K562 (cell line): ENCODE results near the gene LAIR1.

Source experiments
- CEBPB ChIP-seq: fragments of 450-650 bp; IDR thresholded peaks from 2 replicates; pipeline ENCODE4 v1.6.1; 2016; ENCODE audit warnings: missing genetic modification characterization, missing compliant biosample characterization
- CHD1 ChIP-seq: fragments of 200-600 bp; sonication (generic); IDR thresholded peaks from one replicate; pipeline ENCODE4 v1.6.1; 2012; ENCODE audit warnings: mild to moderate bottlenecking, moderate library complexity, low read length, inconsistent platforms
- E2F3 ChIP-seq: fragments of 250-450 bp; sonication (Bioruptor Pico); IDR thresholded peaks from 2 replicates; pipeline ENCODE4 v1.4.0; 2020; ENCODE audit warnings: mild to moderate bottlenecking
- FOXJ2 ChIP-seq: fragments of 200-800 bp; sonication (Bioruptor generic); IDR thresholded peaks from 2 replicates; pipeline ENCODE4 v1.6.1; 2016; ENCODE audit warnings: missing genetic modification characterization, missing compliant biosample characterization
- MAFG ChIP-seq: fragments of 450-650 bp; conservative IDR thresholded peaks from 2 replicates; pipeline ENCODE4 v1.6.1; 2016; ENCODE audit warnings: missing genetic modification characterization, missing compliant biosample characterization
- NFYB ChIP-seq: IDR thresholded peaks from 2 replicates; pipeline ENCODE4 v1.6.1; 2011; ENCODE audit warnings: mild to moderate bottlenecking, moderate library complexity; ENCODE audit not compliant: insufficient read length; ENCODE audit errors: extremely low read depth
- NR4A1 ChIP-seq, 2 experiments: fragments of 250-450 bp in 1 of 2; fragments of 450-650 bp in 1 of 2; sonication (Bioruptor Pico) in 1 of 2; IDR thresholded peaks; 2 replicates each; pipeline versions ENCODE4 v1.4.0 to v1.6.1; 2016 to 2020; ENCODE audit warnings: mild to moderate bottlenecking in 2 of 2, missing compliant biosample characterization in 1 of 2, missing genetic modification characterization in 1 of 2, moderate library complexity in 1 of 2
- XRCC4 ChIP-seq: IDR thresholded peaks from one replicate; pipeline ENCODE4 v1.6.1; 2011; ENCODE audit not compliant: insufficient read depth, insufficient read length; ENCODE audit errors: extremely low read depth
- ZC3H8 ChIP-seq: fragments of 450-650 bp; IDR thresholded peaks from 2 replicates; pipeline ENCODE4 v1.6.1; 2017
- ZNF282 ChIP-seq: sonication (generic); formaldehyde crosslinking; IDR thresholded peaks from 2 replicates; pipeline ENCODE4 v1.8.1; 2023; ENCODE audit warnings: missing genetic modification reagents
- TF ChIP-seq, protein P1 (sequence below), 3 experiments: IDR thresholded peaks in 2 of 3; conservative IDR thresholded peaks in 1 of 3; 2 replicates each; pipeline ENCODE4 v1.5.1; 2011 to 2012; ENCODE audit warnings: low read length in 3 of 3, mild to moderate bottlenecking in 3 of 3, control low read depth in 2 of 3, improper control_type of control experiment in 1 of 3, inconsistent platforms in 1 of 3, low read depth in 1 of 3, mixed read lengths in 1 of 3, moderate library complexity in 1 of 3; ENCODE audit not compliant: insufficient read depth in 2 of 3
- TF ChIP-seq, protein P2 (sequence below), 2 experiments: fragments of 450-650 bp in 1 of 2; IDR thresholded peaks; 2 replicates each; pipeline ENCODE4 v1.6.1; 2011 to 2017; ENCODE audit warnings: low read depth in 2 of 2, antibody characterized with exemption in 1 of 2, borderline replicate concordance in 1 of 2, low read length in 1 of 2, mild to moderate bottlenecking in 1 of 2, mixed read lengths in 1 of 2; ENCODE audit not compliant: control insufficient read depth in 1 of 2

DNA sequence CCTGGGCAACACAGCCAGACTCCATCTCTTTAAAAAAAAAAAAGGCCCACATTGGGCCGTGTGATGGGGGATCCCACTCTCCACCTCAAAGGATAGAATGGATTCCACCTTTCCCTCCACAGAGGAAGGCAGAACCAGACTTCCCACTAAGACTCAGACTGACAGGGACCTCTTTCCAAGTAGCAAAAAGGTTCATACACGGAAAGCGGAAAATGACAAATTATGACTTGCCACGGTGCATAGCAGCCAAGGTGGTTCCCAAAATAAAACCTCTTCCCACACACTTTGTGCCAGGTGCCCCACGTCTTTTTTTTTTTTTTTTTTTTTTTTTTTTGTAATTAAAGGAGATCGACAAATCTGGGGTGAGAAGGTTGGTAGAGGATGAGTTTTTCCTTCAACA, 36.2 kb upstream of the LAIR1 start:
- TF ChIP-seq NFYB (no peak), NR4A1 (CRISPR knock-in tag; IDR thresholded peaks at IDR 0.05) (no peak), NR4A1 (tag; IDR thresholded peaks at IDR 0.05) (no peak), CHD1 (no peak), FOXJ2 (tag) (no peak), E2F3 (CRISPR knock-in tag) (no peak), XRCC4 (no peak), ZC3H8 (no peak), CEBPB (no peak), ZNF282 (no peak), MAFG (tag) (no peak)
- TF ChIP-seq, protein P1, sequence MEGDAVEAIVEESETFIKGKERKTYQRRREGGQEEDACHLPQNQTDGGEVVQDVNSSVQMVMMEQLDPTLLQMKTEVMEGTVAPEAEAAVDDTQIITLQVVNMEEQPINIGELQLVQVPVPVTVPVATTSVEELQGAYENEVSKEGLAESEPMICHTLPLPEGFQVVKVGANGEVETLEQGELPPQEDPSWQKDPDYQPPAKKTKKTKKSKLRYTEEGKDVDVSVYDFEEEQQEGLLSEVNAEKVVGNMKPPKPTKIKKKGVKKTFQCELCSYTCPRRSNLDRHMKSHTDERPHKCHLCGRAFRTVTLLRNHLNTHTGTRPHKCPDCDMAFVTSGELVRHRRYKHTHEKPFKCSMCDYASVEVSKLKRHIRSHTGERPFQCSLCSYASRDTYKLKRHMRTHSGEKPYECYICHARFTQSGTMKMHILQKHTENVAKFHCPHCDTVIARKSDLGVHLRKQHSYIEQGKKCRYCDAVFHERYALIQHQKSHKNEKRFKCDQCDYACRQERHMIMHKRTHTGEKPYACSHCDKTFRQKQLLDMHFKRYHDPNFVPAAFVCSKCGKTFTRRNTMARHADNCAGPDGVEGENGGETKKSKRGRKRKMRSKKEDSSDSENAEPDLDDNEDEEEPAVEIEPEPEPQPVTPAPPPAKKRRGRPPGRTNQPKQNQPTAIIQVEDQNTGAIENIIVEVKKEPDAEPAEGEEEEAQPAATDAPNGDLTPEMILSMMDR (IDR thresholded peaks at IDR 0.05 in 2 of 3, conservative IDR thresholded peaks at IDR 0.05 in 1 of 3; ENCODE audit: insufficient read depth in 2 of 3, low read depth in 1 of 3, low read length in 3 of 3): no peak
- TF ChIP-seq, protein P2, sequence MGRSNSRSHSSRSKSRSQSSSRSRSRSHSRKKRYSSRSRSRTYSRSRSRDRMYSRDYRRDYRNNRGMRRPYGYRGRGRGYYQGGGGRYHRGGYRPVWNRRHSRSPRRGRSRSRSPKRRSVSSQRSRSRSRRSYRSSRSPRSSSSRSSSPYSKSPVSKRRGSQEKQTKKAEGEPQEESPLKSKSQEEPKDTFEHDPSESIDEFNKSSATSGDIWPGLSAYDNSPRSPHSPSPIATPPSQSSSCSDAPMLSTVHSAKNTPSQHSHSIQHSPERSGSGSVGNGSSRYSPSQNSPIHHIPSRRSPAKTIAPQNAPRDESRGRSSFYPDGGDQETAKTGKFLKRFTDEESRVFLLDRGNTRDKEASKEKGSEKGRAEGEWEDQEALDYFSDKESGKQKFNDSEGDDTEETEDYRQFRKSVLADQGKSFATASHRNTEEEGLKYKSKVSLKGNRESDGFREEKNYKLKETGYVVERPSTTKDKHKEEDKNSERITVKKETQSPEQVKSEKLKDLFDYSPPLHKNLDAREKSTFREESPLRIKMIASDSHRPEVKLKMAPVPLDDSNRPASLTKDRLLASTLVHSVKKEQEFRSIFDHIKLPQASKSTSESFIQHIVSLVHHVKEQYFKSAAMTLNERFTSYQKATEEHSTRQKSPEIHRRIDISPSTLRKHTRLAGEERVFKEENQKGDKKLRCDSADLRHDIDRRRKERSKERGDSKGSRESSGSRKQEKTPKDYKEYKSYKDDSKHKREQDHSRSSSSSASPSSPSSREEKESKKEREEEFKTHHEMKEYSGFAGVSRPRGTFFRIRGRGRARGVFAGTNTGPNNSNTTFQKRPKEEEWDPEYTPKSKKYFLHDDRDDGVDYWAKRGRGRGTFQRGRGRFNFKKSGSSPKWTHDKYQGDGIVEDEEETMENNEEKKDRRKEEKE (IDR thresholded peaks at IDR 0.05; ENCODE audit: borderline replicate concordance in 1 of 2, control insufficient read depth in 1 of 2, low read depth in 2 of 2, low read length in 1 of 2): no peak
